Psoas muscle (tissue), 8 donors: Measurements from ENCODE around the gene EPHB1. TPM values are rescaled to one million over a fixed set of nuclear protein-coding genes. Genes with fewer than 3 reads are reported as not detected.
A peak's percentile ranks its signal among the peaks of the same experiment; 100 is the strongest.

Experiments used
- ATAC-seq, 4 donors: fragments of 200-7000 bp; cut with Tn5 transposase; one replicate each; pipeline ENCODE4 v1.9.1; 2020; ENCODE audit warnings: moderate library complexity in 3 of 4, mild to moderate bottlenecking in 2 of 4
- DNase-seq, 2 donors: peaks; one replicate each; pipeline ENCODE4 v3.0.0-alpha.2; 2020
- H3K27ac ChIP-seq: fragments of 200-600 bp; one replicate; pipeline ENCODE4 v1.8.0; 2022
- H3K27me3 ChIP-seq, 3 donors: fragments of 200-600 bp in 1 of 3; one replicate each; pipeline versions ENCODE4 v1.6.1 to v1.8.0; 2013 to 2022; ENCODE audit warnings: low read length in 2 of 3, mild to moderate bottlenecking in 2 of 3, moderate library complexity in 1 of 3; ENCODE audit not compliant: insufficient read depth in 3 of 3
- H3K36me3 ChIP-seq, 2 donors: fragments of 200-600 bp in 1 of 2; one replicate each; pipeline versions ENCODE4 v1.6.1 to v1.8.0; 2013 to 2022; ENCODE audit warnings: low read depth in 1 of 2, mild to moderate bottlenecking in 1 of 2, moderate library complexity in 1 of 2; ENCODE audit not compliant: insufficient read depth in 1 of 2
- H3K4me1 ChIP-seq: fragments of 200-600 bp; one replicate; pipeline ENCODE4 v1.8.0; 2022
- H3K4me3 ChIP-seq: fragments of 200-600 bp; one replicate; pipeline ENCODE4 v1.8.0; 2022; ENCODE audit warnings: mild to moderate bottlenecking
- H3K9me3 ChIP-seq: fragments of 200-600 bp; one replicate; pipeline ENCODE4 v1.8.0; 2022
- WGBS, 3 donors: extraction: QIAGEN DNeasy Blood & Tissue Kit; methylation state at CpG; one replicate each; pipeline versions ENCODE4 v1.1.6 to v1.1.7; 2013; 5-methylcytosine and 5-hydroxymethylcytosine counted together
- intact Hi-C, 2 donors: fragments of 100-400 bp; cut with DNase I; formaldehyde crosslinking; loops; one replicate each; pipeline versions ENCODE4 v1.11.0 to v1.14.2; 2022
- polyA plus RNA-seq, 3 donors: library from polyadenylated mRNA; stranded (reverse); fragments of 200-250 nt; gene quantifications; one replicate each; pipeline ENCODE4 v1.2.3, GENCODE V29; 2013
- total RNA-seq, 4 donors: library from RNA; stranded (reverse); fragmentation: NEBNext Ultra II Directional in 2 of 4; extraction: Animal tissue kit (Norgen Biotek cat#: 25700) in 2 of 4; gene quantifications; one replicate each; pipeline versions ENCODE4 v1.2.1 to v1.2.4, GENCODE V29; 2021 to 2023
- TF ChIP-seq, protein P1 (sequence below): fragments of 200-600 bp; IDR thresholded peaks from one replicate; pipeline ENCODE4 v1.8.0; 2022; ENCODE audit warnings: antibody characterized with exemption
- donor health status: healthy with polysubstance abuse.
- donor health status: DM: no; HTN: no; CAD: no; lungs with moderate emphysema.
- donor health status: Bipolar disorder and iron deficiency.
- donor health status: healthy.
- donor health status: DM: yes; HTN: yes; CAD: no.
- donor health status: DM: no; HTN: no; CAD: no.
- donor health status: DM: no; HTN: no; CAD: no.
- donor health status: DM: yes; HTN: yes; CAD: no.

Gene EPHB1
- total and polyA plus RNA-seq, 7 donors, result 0.85 to 6.3 (median 2.0) TPM

DNA sequence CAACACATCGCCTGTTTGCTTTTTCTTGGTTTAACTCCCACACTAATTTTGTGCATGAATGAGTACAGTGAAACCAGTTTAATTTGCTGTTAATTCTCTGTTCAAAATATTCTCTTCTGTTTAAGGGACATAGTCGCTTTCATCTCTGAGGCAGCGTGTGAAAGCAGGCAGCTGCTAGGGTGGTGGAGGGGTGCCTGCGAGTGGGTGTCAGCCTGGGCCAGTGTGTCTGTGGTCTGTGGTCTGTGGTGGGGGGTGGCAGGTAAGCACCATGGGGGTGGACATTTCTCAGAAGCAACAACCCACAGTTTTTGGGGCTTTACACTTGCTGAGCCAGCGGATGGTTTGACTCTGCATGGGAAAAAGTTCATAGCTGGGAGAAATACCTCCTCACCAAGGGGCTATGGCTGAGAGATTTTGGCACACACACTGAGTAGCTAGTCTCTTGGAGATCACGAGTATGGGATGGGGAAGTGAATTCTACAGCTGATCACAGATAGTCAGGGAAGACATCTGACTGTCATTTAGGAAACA, 109.2 kb downstream of the EPHB1 start:
- no peaks in the 10 kb centered on the region for H3K36me3 ChIP-seq
- ATAC-seq (no peak), DNase-seq (no peak)
- intact Hi-C loops, result no loop called here
- no peaks in the 10 kb centered on the region for H3K4me1 ChIP-seq
- no peak overlapping the region for H3K27ac ChIP-seq
- WGBS, 3 donors, result 72 to 86% (median 72%) methylated on average over 6 of the region's 6 CpGs
- H3K9me3 ChIP-seq, result no peaks in the 10 kb centered on the region
- no peak overlapping the region for H3K4me3 ChIP-seq
- H3K27me3 ChIP-seq, result no peaks in the 10 kb centered on the region
- TF ChIP-seq, protein P1, sequence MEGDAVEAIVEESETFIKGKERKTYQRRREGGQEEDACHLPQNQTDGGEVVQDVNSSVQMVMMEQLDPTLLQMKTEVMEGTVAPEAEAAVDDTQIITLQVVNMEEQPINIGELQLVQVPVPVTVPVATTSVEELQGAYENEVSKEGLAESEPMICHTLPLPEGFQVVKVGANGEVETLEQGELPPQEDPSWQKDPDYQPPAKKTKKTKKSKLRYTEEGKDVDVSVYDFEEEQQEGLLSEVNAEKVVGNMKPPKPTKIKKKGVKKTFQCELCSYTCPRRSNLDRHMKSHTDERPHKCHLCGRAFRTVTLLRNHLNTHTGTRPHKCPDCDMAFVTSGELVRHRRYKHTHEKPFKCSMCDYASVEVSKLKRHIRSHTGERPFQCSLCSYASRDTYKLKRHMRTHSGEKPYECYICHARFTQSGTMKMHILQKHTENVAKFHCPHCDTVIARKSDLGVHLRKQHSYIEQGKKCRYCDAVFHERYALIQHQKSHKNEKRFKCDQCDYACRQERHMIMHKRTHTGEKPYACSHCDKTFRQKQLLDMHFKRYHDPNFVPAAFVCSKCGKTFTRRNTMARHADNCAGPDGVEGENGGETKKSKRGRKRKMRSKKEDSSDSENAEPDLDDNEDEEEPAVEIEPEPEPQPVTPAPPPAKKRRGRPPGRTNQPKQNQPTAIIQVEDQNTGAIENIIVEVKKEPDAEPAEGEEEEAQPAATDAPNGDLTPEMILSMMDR, result no peak

DNA sequence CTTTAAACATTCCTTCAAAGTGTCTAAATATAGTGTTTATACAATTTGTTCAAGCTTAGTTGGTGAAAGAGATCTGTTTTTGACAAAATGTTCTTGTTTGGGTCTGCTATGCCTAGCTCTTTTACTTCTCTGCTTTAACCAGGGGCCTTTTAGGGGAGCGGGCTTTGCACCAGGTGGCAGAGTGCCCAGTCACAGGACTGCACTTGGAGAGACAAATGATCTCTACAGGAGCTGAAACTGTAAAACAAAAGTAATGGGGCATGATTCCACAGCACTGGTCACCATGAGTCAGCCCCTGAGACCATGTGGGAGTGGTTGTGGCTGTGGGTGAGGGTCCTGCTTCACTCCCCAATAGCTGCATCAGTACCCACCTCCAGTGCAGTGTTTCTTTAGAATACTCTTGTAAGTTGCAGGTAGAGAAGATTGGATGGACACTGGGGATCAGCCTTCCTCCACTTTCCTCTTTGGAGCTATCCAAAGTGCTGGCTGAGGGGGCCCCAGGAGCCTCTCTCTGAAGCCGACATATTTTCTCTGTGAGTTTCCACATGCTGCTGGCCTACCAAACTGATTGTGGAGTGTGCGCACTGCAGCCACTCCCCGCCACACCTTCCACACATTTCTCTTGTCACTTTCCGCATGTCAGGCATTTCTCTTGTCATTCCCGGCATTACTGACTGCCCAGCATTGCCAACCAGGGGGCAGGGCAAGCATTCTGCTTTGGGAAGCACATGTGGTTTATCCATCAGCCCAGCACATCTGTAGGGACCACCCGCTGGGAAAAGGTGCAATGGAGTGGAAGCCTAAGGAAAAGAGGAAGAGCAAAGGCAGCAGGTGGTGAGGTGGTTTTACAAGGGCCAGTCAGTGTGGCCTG, 110.0 kb downstream of the EPHB1 start:
- no peaks in the 10 kb centered on the region for H3K9me3 ChIP-seq
- H3K36me3 ChIP-seq, result no peaks in the 10 kb centered on the region
- H3K27ac ChIP-seq, result no peak overlapping the region
- TF ChIP-seq, protein P1, result no peak
- DNase-seq (no peak), ATAC-seq (peak in 2 of 4 donors; percentile 37 to 65)
- H3K4me3 ChIP-seq, result no peak overlapping the region
- H3K27me3 ChIP-seq, result no peaks in the 10 kb centered on the region
- intact Hi-C loops, result no loop called here
- WGBS, 3 donors, result 70 to 82% (median 76%) methylated on average over 7 of the region's 7 CpGs
- H3K4me1 ChIP-seq, result no peaks in the 10 kb centered on the region

DNA sequence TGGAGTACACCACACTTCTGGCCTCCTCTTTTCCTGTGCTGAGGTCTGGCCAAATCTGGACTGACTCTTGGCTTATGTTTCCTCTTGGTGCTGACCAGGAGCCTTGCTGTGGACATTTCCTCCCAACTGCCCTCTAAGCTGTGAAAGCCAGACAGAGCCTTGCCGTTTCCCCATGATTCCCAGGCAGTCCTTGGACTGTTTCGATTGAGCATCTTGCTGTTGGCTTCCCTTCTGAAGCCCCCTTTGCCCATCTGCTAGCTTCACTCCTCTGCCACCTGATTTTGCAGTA, 110.5 kb downstream of the EPHB1 start:
- H3K4me1 ChIP-seq, result no peaks in the 10 kb centered on the region
- H3K27me3 ChIP-seq, result no peaks in the 10 kb centered on the region
- TF ChIP-seq, protein P1, result no peak
- H3K9me3 ChIP-seq, result no peaks in the 10 kb centered on the region
- ATAC-seq, result no peak
- WGBS, 3 donors, result 74 to 91% (median 85%) methylated on average over 2 of the region's 2 CpGs
- no peaks in the 10 kb centered on the region for H3K36me3 ChIP-seq
- no peak overlapping the region for H3K4me3 ChIP-seq
- intact Hi-C loops, result no loop called here
- no peak overlapping the region for H3K27ac ChIP-seq
- no peak for DNase-seq

DNA sequence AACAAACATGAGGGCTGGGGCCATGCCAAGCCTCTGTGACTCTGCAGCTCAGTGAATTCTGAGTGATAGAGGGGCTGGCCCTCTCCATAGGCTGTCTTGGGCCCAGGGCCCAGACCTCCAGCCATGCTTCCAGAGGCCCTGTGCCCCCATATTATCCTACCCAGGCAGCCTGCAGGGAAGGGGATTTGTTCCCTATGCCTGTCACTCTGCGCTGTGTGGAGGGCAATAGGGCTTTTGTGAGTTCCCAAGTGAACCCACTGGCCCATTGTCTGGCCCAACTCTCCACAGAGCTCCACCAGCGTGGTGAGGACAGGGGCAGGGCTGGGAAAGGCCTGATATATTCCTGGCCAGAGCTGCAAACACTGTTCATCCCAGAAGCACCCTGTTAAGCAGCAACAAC, 113.2 kb downstream of the EPHB1 start:
- TF ChIP-seq, protein P1, result no peak
- Histone ChIP-seq H3K27ac (no peak overlapping the region), H3K9me3 (no peaks in the 10 kb centered on the region), H3K4me1 (no peaks in the 10 kb centered on the region), H3K4me3 (no peak overlapping the region), H3K27me3 (no peaks in the 10 kb centered on the region), H3K36me3 (no peaks in the 10 kb centered on the region)
- WGBS, 3 donors, result 79 to 90% (median 79%) methylated on average over 2 of the region's 2 CpGs
- intact Hi-C loops, result no loop called here
- DNase-seq, result no peak
- no peak for ATAC-seq
